ENCODE measurements around the gene FAM133A.

The FAM133A gene

DNA sequence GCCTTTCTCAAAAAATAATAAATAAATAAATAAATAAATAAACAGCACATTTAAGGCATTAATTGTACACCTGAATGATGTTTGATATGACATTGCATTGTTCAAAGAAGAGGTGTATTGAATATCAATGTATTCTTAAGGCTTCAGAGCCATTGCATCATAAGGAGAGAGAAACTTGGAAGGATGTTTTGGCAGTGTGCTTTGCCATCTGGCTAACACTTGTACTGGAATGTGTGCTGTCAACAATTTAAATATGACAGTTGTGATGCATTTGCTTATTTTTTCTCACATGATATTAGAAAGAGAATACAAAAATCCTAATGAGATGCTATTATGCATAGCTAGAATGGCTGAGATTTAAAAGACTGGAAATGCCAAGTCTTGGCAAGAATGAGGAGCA, 67.8 kb downstream of the FAM133A start:
- H3K27me3 ChIP-seq (ENCODE audit: low read depth, low read length): no peaks in the 10 kb centered on the region
- no peaks in the 10 kb centered on the region for H3K4me1 ChIP-seq (ENCODE audit: low read length)
- H2AFZ ChIP-seq (ENCODE audit: low read depth, low read length): no peak overlapping the region
- no peaks in the 10 kb centered on the region for H3K36me3 ChIP-seq (replicated peaks; ENCODE audit: low read depth, low read length)
- no peaks in the 10 kb centered on the region for H4K20me1 ChIP-seq (ENCODE audit: insufficient read depth, low read length)
- no peak overlapping the region for H3K4me3 ChIP-seq (ENCODE audit: low read length)
- no peak for TF ChIP-seq EZH2phosphoT487 (IDR thresholded peaks at IDR 0.05; ENCODE audit: low read depth)
- TF ChIP-seq, protein P1, sequence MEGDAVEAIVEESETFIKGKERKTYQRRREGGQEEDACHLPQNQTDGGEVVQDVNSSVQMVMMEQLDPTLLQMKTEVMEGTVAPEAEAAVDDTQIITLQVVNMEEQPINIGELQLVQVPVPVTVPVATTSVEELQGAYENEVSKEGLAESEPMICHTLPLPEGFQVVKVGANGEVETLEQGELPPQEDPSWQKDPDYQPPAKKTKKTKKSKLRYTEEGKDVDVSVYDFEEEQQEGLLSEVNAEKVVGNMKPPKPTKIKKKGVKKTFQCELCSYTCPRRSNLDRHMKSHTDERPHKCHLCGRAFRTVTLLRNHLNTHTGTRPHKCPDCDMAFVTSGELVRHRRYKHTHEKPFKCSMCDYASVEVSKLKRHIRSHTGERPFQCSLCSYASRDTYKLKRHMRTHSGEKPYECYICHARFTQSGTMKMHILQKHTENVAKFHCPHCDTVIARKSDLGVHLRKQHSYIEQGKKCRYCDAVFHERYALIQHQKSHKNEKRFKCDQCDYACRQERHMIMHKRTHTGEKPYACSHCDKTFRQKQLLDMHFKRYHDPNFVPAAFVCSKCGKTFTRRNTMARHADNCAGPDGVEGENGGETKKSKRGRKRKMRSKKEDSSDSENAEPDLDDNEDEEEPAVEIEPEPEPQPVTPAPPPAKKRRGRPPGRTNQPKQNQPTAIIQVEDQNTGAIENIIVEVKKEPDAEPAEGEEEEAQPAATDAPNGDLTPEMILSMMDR (IDR thresholded peaks at IDR 0.05; ENCODE audit: low read depth, low read length): no peak
- H3K9ac ChIP-seq (ENCODE audit: low read length): no peak overlapping the region
- H3K4me2 ChIP-seq (ENCODE audit: low read length): no peak overlapping the region
- H3K27ac ChIP-seq (ENCODE audit: low read length): no peak overlapping the region
- H3K79me2 ChIP-seq (ENCODE audit: low read length): no peaks in the 10 kb centered on the region
- H3K9me3 ChIP-seq (ENCODE audit: insufficient read depth, low read length): no peaks in the 10 kb centered on the region

DNA sequence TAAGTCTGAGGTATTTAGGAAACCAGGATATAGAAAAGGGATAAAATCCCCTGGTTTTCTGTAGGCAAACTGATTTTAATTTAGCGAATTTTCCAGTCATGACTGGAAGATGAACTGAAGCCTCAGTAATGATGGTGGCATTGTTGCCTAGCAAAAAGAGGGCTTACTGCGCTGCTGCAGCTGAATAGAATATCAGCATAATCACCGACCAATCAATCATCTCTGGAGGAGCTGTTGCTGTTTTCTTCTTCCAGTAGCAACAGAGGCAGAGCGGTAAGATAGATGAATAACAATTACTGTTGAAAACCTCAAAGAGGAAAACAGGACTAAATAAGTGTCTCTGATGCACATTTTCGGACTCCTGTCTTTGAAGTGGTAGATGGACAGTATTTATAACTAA, 86.2 kb downstream of the FAM133A start:
- H4K20me1 ChIP-seq (ENCODE audit: insufficient read depth, low read length): no peaks in the 10 kb centered on the region
- no peak overlapping the region for H3K9ac ChIP-seq (ENCODE audit: low read length)
- no peak overlapping the region for H3K27ac ChIP-seq (ENCODE audit: low read length)
- no peaks in the 10 kb centered on the region for H3K36me3 ChIP-seq (replicated peaks; ENCODE audit: low read depth, low read length)
- H2AFZ ChIP-seq (ENCODE audit: low read depth, low read length): no peak overlapping the region
- no peaks in the 10 kb centered on the region for H3K27me3 ChIP-seq (ENCODE audit: low read depth, low read length)
- no peak for TF ChIP-seq EZH2phosphoT487 (IDR thresholded peaks at IDR 0.05; ENCODE audit: low read depth)
- TF ChIP-seq, protein P1 (IDR thresholded peaks at IDR 0.05; ENCODE audit: low read depth, low read length): no peak
- no peaks in the 10 kb centered on the region for H3K4me1 ChIP-seq (ENCODE audit: low read length)
- H3K79me2 ChIP-seq (ENCODE audit: low read length): no peaks in the 10 kb centered on the region
- no peak overlapping the region for H3K4me2 ChIP-seq (ENCODE audit: low read length)
- H3K4me3 ChIP-seq (ENCODE audit: low read length): no peak overlapping the region
- H3K9me3 ChIP-seq (ENCODE audit: insufficient read depth, low read length): no peaks in the 10 kb centered on the region
